Psoas muscle (tissue), 8 donors: ENCODE results near the gene NENF. TPM values are rescaled to one million over a fixed set of nuclear protein-coding genes. Genes with fewer than 3 reads are reported as not detected.

Experiments used
- ATAC-seq, 4 donors: fragments of 200-7000 bp; cut with Tn5 transposase; one replicate each; pipeline ENCODE4 v1.9.1; 2020; ENCODE audit warnings: moderate library complexity in 3 of 4, mild to moderate bottlenecking in 2 of 4
- DNase-seq, 2 donors: peaks; one replicate each; pipeline ENCODE4 v3.0.0-alpha.2; 2020
- H3K27ac ChIP-seq: fragments of 200-600 bp; one replicate; pipeline ENCODE4 v1.8.0; 2022
- H3K27me3 ChIP-seq, 3 donors: fragments of 200-600 bp in 1 of 3; one replicate each; pipeline versions ENCODE4 v1.6.1 to v1.8.0; 2013 to 2022; ENCODE audit warnings: low read length in 2 of 3, mild to moderate bottlenecking in 2 of 3, moderate library complexity in 1 of 3; ENCODE audit not compliant: insufficient read depth in 3 of 3
- H3K36me3 ChIP-seq, 2 donors: fragments of 200-600 bp in 1 of 2; one replicate each; pipeline versions ENCODE4 v1.6.1 to v1.8.0; 2013 to 2022; ENCODE audit warnings: low read depth in 1 of 2, mild to moderate bottlenecking in 1 of 2, moderate library complexity in 1 of 2; ENCODE audit not compliant: insufficient read depth in 1 of 2
- H3K4me1 ChIP-seq: fragments of 200-600 bp; one replicate; pipeline ENCODE4 v1.8.0; 2022
- H3K4me3 ChIP-seq: fragments of 200-600 bp; one replicate; pipeline ENCODE4 v1.8.0; 2022; ENCODE audit warnings: mild to moderate bottlenecking
- H3K9me3 ChIP-seq: fragments of 200-600 bp; one replicate; pipeline ENCODE4 v1.8.0; 2022
- CTCF ChIP-seq: fragments of 200-600 bp; IDR thresholded peaks from one replicate; pipeline ENCODE4 v1.8.0; 2022; ENCODE audit warnings: antibody characterized with exemption
- WGBS, 3 donors: extraction: QIAGEN DNeasy Blood & Tissue Kit; methylation state at CpG; one replicate each; pipeline versions ENCODE4 v1.1.6 to v1.1.7; 2013; 5-methylcytosine and 5-hydroxymethylcytosine counted together
- intact Hi-C, 2 donors: fragments of 100-400 bp; cut with DNase I; formaldehyde crosslinking; loops; one replicate each; pipeline versions ENCODE4 v1.11.0 to v1.14.2; 2022
- polyA plus RNA-seq, 3 donors: library from polyadenylated mRNA; stranded (reverse); fragments of 200-250 nt; gene quantifications; one replicate each; pipeline ENCODE4 v1.2.3, GENCODE V29; 2013
- total RNA-seq, 4 donors: library from RNA; stranded (reverse); fragmentation: NEBNext Ultra II Directional in 2 of 4; extraction: Animal tissue kit (Norgen Biotek cat#: 25700) in 2 of 4; gene quantifications; one replicate each; pipeline versions ENCODE4 v1.2.1 to v1.2.4, GENCODE V29; 2021 to 2023
- donor health status: healthy with polysubstance abuse.
- donor health status: DM: no; HTN: no; CAD: no; lungs with moderate emphysema.
- donor health status: Bipolar disorder and iron deficiency.
- donor health status: healthy.
- donor health status: DM: yes; HTN: yes; CAD: no.
- donor health status: DM: no; HTN: no; CAD: no.
- donor health status: DM: no; HTN: no; CAD: no.
- donor health status: DM: yes; HTN: yes; CAD: no.

Gene NENF
- total and polyA plus RNA-seq, 7 donors = 59.3 to 74.9 (median 64.2) TPM

- Histone ChIP-seq H3K9me3 (no peaks in the 10 kb centered on the region), H3K4me3 (no peak overlapping the region), H3K36me3 (no peaks in the 10 kb centered on the region), H3K4me1 (no peaks in the 10 kb centered on the region), H3K27ac (no peak overlapping the region), H3K27me3 (peaks cover 0 to 2% (median 0%) of the 10 kb centered on the region in 3 donors)
- TF ChIP-seq CTCF = no peak
- no peak for DNase-seq
- intact Hi-C loops = loop anchor here in 1 of 2 donors (10.0 kb wide), 1 partner anchor 118 kb away; the partner anchor contains the start of gene ATF3
- no peak for ATAC-seq
- 77 to 85% (median 83%) methylated on average over 4 of the region's 4 CpGs for WGBS, 3 donors
Observed at GRCh38 chr1:212486619-212486975, 53.9 kb downstream of the NENF start.

- Histone ChIP-seq H3K27ac (no peak overlapping the region), H3K27me3 (peaks cover 0 to 2% (median 0%) of the 10 kb centered on the region in 3 donors), H3K4me3 (no peak overlapping the region), H3K9me3 (no peaks in the 10 kb centered on the region), H3K36me3 (no peaks in the 10 kb centered on the region), H3K4me1 (no peaks in the 10 kb centered on the region)
- intact Hi-C loops = loop anchor here in 1 of 2 donors (10.0 kb wide), 1 partner anchor 118 kb away; the partner anchor contains the start of gene ATF3
- ATAC-seq (no peak), DNase-seq (no peak)
- 84 to 96% (median 95%) methylated on average over 2 of the region's 2 CpGs for WGBS, 3 donors
- no peak for TF ChIP-seq CTCF
Observed at GRCh38 chr1:212487286-212487685, 54.6 kb downstream of the NENF start.

GRCh38 chr1:212487774-212488435, 55.2 kb downstream of the NENF start:
- DNase-seq (no peak), ATAC-seq (no peak)
- peaks cover 0 to 2% (median 0%) of the 10 kb centered on the region in 3 donors for H3K27me3 ChIP-seq
- peak overlapping the region; percentile 24 for H3K27ac ChIP-seq
- no peaks in the 10 kb centered on the region for H3K4me1 ChIP-seq
- no peaks in the 10 kb centered on the region for H3K36me3 ChIP-seq
- intact Hi-C loops = loop anchor here in 1 of 2 donors (10.0 kb wide), 1 partner anchor 117 kb away; the partner anchor contains the start of gene ATF3
- no peak for TF ChIP-seq CTCF
- H3K9me3 ChIP-seq = no peaks in the 10 kb centered on the region
- 83 to 89% (median 87%) methylated on average over 6 to 7 of the region's 7 CpGs for WGBS, 3 donors
- H3K4me3 ChIP-seq = no peak overlapping the region

GRCh38 chr1:212488436-212489283, 55.9 kb downstream of the NENF start:
- Histone ChIP-seq H3K4me3 (no peak overlapping the region), H3K9me3 (no peaks in the 10 kb centered on the region), H3K4me1 (no peaks in the 10 kb centered on the region), H3K27me3 (no peaks in the 10 kb centered on the region), H3K36me3 (no peaks in the 10 kb centered on the region), H3K27ac (peak overlapping the region; percentile 24)
- DNase-seq = peak; percentile 43 to 62
- no peak for TF ChIP-seq CTCF
- intact Hi-C loops = loop anchor here in 1 of 2 donors (10.0 kb wide), 1 partner anchor 116 kb away; the partner anchor contains the start of gene ATF3
- ATAC-seq = peak; percentile 53 to 78 (median 70)
- WGBS, 3 donors = 32 to 47% (median 40%) methylated on average over 4 of the region's 4 CpGs
